GM12878 (cell line): Measurements from ENCODE around the gene CASP10. TPM values are rescaled to one million over a fixed set of nuclear protein-coding genes. Genes with fewer than 3 reads are reported as not detected.
A peak's percentile ranks its signal among the peaks of the same experiment; 100 is the strongest.

ENCODE experiments used
- ATAC-seq: fragments of 200-7000 bp; cut with Tn5 transposase; 3 replicates; pipeline ENCODE4 v1.9.1; 2020; ENCODE audit warnings: mild to moderate bottlenecking, moderate library complexity
- BruUV-seq: library from RNA; stranded (reverse); fragments of 400-500 nt; replicated peaks from 2 replicates; lab custom pipeline; 2021; lab: Mats Ljungman, UMichigan
- CTCF ChIA-PET: fragments of 300-600 bp; sonication (Branson Sonifier 250); formaldehyde crosslinking; extraction: SDS; loops from one replicate; lab custom pipeline; 2021; ENCODE audit warnings: inconsistent platforms; lab: Yijun Ruan, JAX
- POLR2A ChIA-PET: fragments of 350-600 bp; formaldehyde crosslinking; extraction: SDS; loops from one replicate; lab custom pipeline; 2021; ENCODE audit warnings: inconsistent platforms; lab: Charles Lee
- RAD21 ChIA-PET: fragments of 300-600 bp; sonication (Branson Sonifier 250); formaldehyde crosslinking; loops from one replicate; lab custom pipeline; 2023; ENCODE audit warnings: antibody characterized with exemption; ENCODE audit not compliant: unreplicated experiment; lab: Charles Lee
- SMC1A ChIA-PET: fragments of 300-600 bp; sonication (Branson Sonifier 250); formaldehyde crosslinking; loops from one replicate; lab custom pipeline; 2023; ENCODE audit not compliant: unreplicated experiment, uncharacterized antibody; lab: Charles Lee
- DNase-seq: peaks from one replicate; pipeline ENCODE4 v3.0.0-alpha.2; 2011; ENCODE audit warnings: low read depth, low spot score
- FAIRE-seq: peaks from 3 replicates; lab custom pipeline; 2011; peaks lifted over from hg19 to GRCh38; lab: Jason Lieb, UNC
- H2AFZ ChIP-seq: 2 replicates; pipeline ENCODE4 v1.6.0; 2011; ENCODE audit warnings: low read depth, low read length, control low read depth; ENCODE audit not compliant: control insufficient read depth
- H3K27ac ChIP-seq: 2 replicates; pipeline ENCODE4 v1.5.1; 2011; ENCODE audit warnings: control low read depth; ENCODE audit not compliant: control insufficient read depth, insufficient read depth
- H3K27me3 ChIP-seq, 2 experiments: replicated peaks in 1 of 2; 2 replicates each; pipeline versions ENCODE4 v1.6.0 to v1.6.1; 2011; ENCODE audit warnings: low read length in 1 of 2; ENCODE audit not compliant: control insufficient read depth in 2 of 2, insufficient read depth in 2 of 2
- H3K36me3 ChIP-seq, 2 experiments: 2 replicates each; pipeline ENCODE4 v1.5.1; 2011; ENCODE audit warnings: low read length in 1 of 2; ENCODE audit not compliant: control insufficient read depth in 2 of 2, insufficient read depth in 2 of 2
- H3K4me1 ChIP-seq: 2 replicates; pipeline ENCODE4 v1.6.1; 2011; ENCODE audit warnings: mild to moderate bottlenecking, low read length, moderate library complexity, mixed read lengths; ENCODE audit not compliant: control insufficient read depth, insufficient read depth
- H3K4me2 ChIP-seq: 2 replicates; pipeline ENCODE4 v1.6.0; 2011; ENCODE audit warnings: control low read depth; ENCODE audit not compliant: control insufficient read depth, insufficient read depth
- H3K4me3 ChIP-seq: fragments of 200-600 bp; sonication (generic); 2 replicates; pipeline ENCODE4 v1.5.1; 2016
- H3K79me2 ChIP-seq: 2 replicates; pipeline ENCODE4 v1.6.0; 2011; ENCODE audit warnings: low read length; ENCODE audit not compliant: control insufficient read depth, insufficient read depth
- H3K9ac ChIP-seq: 2 replicates; pipeline ENCODE4 v1.8.0; 2011; ENCODE audit warnings: low read length, control low read depth, mixed read lengths; ENCODE audit not compliant: control insufficient read depth, insufficient read depth
- H3K9me3 ChIP-seq: replicated peaks from 3 replicates; pipeline ENCODE4 v1.5.1; 2011; ENCODE audit warnings: mild to moderate bottlenecking, low read length; ENCODE audit not compliant: control insufficient read depth, insufficient read depth
- H4K20me1 ChIP-seq: 2 replicates; pipeline ENCODE4 v1.6.0; 2011; ENCODE audit not compliant: control insufficient read depth, insufficient read depth
- BHLHE40 ChIP-seq, 2 experiments: fragments of 450-650 bp in 1 of 2; IDR thresholded peaks; 2 replicates each; pipeline ENCODE4 v1.6.1; 2011 to 2017; ENCODE audit warnings: low read depth in 2 of 2, borderline replicate concordance in 1 of 2, improper control_type of control experiment in 1 of 2, low read length in 1 of 2, mild to moderate bottlenecking in 1 of 2
- SPI1 ChIP-seq: IDR thresholded peaks from 2 replicates; pipeline ENCODE4 v1.6.1; 2011; ENCODE audit warnings: low read depth, mild to moderate bottlenecking, low read length, moderate library complexity, borderline replicate concordance; ENCODE audit not compliant: insufficient read depth
- WGBS: methylation state at CpG from one replicate; pipeline ENCODE4 v1.1.6; 2016; ENCODE audit warnings: low lambda C conversion rate; ENCODE audit not compliant: insufficient replicate concordance, insufficient coverage; ENCODE audit errors: missing lambda C conversion rate; 5-methylcytosine and 5-hydroxymethylcytosine counted together
- in situ Hi-C: fragments of 300-500 bp; cut with MboI; formaldehyde crosslinking; loops from 9 replicates; pipeline ENCODE4 v1.14.3; 2018; ENCODE audit warnings: mixed read lengths
- intact Hi-C: fragments of 100-400 bp; cut with micrococcal nuclease; formaldehyde crosslinking; loops from one replicate; pipeline ENCODE4 v1.14.2; 2022; ENCODE audit not compliant: unreplicated experiment
- polyA plus RNA-seq, 11 experiments: library from polyadenylated mRNA; depleted of rRNA in 4 of 11; unstranded in 6 of 11; stranded (reverse) in 5 of 11; fragments of >200 nt; fragmentation: Nextera tagmentation in 4 of 11; fragmentation: Illumina TruSeq in 1 of 11; extraction: Ambion mirVana in 4 of 11; extraction: Trizol in 1 of 11; gene quantifications; 1 replicate in 1 of 11; 2 replicates in 10 of 11; pipeline versions ENCODE4 v1.2.1 to v1.2.3, GENCODE V29; 2011 to 2016; ENCODE audit warnings: inconsistent platforms in 2 of 11, missing spikeins in 2 of 11, low read depth in 1 of 11
- total RNA-seq, 4 experiments: library from RNA; depleted of rRNA in 3 of 4; stranded (reverse); fragments of >200 nt in 3 of 4; fragmentation: Illumina TruSeq in 1 of 4; extraction: Trizol in 1 of 4; gene quantifications; 2 replicates each; pipeline versions ENCODE4 v1.2.1 to v1.2.3, GENCODE V29; 2013 to 2021

Gene CASP10
- total and polyA plus RNA-seq, 10 of the 15 experiments (the other 5 are each of a cell fraction or from before 2014, with no cell fraction given) = 7.2 to 14.1 (median 10.8) TPM

GRCh38 chr2:201220102-201220570, 37.2 kb downstream of the CASP10 start:
- H3K4me1 ChIP-seq = peaks cover 6% of the 10 kb centered on the region
- H3K9ac ChIP-seq = no peak overlapping the region
- CTCF ChIA-PET = interaction anchor here (1.1 to 4.3 kb wide), 5 partner anchors 10 to 37 kb away, joined by 4 to 45 read pairs (median 5); partner anchors contain the start of gene CASP10
- no peaks in the 10 kb centered on the region for H3K9me3 ChIP-seq
- no peak overlapping the region for H3K27ac ChIP-seq
- no peaks in the 10 kb centered on the region; a peak in 1 of 4 replicates for H3K27me3 ChIP-seq
- POLR2A ChIA-PET = interaction anchor here (0.6 kb wide), 1 partner anchor 412 kb away, joined by 3 read pairs; no protein-coding TSS in a partner anchor
- no peaks in the 10 kb centered on the region for H4K20me1 ChIP-seq
- WGBS = 59% methylated on average over 4 of the region's 4 CpGs
- TF ChIP-seq SPI1 = peak; percentile 66; the same call in 1 of the 2 replicates
- no peak for TF ChIP-seq BHLHE40 (IDR thresholded peaks at IDR 0.05; ENCODE audit: borderline replicate concordance in 1 of 2, low read depth in 2 of 2, low read length in 1 of 2)
- H3K4me3 ChIP-seq = no peak overlapping the region
- ATAC-seq (no peak), FAIRE-seq (no peak), DNase-seq (no peak)
- BruUV-seq = no TSS peak
- H3K79me2 ChIP-seq = no peaks in the 10 kb centered on the region
- no peak overlapping the region for H3K4me2 ChIP-seq
- SMC1A ChIA-PET = interaction anchor here (1.5 to 3.3 kb wide), 4 partner anchors 10 to 37 kb away, joined by 5 to 17 read pairs (median 9); partner anchors contain the start of gene CASP10
- no peaks in the 10 kb centered on the region; a peak in 1 of 4 replicates for H3K36me3 ChIP-seq
- in situ Hi-C loops (no loop called here), intact Hi-C loops (no loop called here)
- RAD21 ChIA-PET = interaction anchor here (1.8 to 3.1 kb wide), 2 partner anchors 13 to 37 kb away, joined by 7 to 17 read pairs; partner anchors contain the start of gene CASP10
- no peak overlapping the region for H2AFZ ChIP-seq
